CD4-positive, alpha-beta T cell (primary cell): ENCODE results near the gene NCKAP5. TPM values are rescaled to one million over a fixed set of nuclear protein-coding genes. Genes with fewer than 3 reads are reported as not detected.

Source experiments
- ATAC-seq: fragments of 200-7000 bp; cut with Tn5 transposase; one replicate; pipeline ENCODE4 v1.10.0; 2022; ENCODE audit warnings: mild to moderate bottlenecking; ENCODE audit not compliant: poor library complexity
- CTCF ChIA-PET: fragments of 350-600 bp; sonication (Branson Sonifier 250); formaldehyde crosslinking; loops from one replicate; lab custom pipeline; 2021; ENCODE audit warnings: antibody characterized with exemption, inconsistent platforms; lab: Charles Lee
- POLR2A ChIA-PET: fragments of 350-600 bp; sonication (Branson Sonifier 250); formaldehyde crosslinking; loops from one replicate; lab custom pipeline; 2021; ENCODE audit warnings: antibody characterized with exemption, inconsistent platforms; lab: Charles Lee
- DNase-seq, 14 experiments: peaks; one replicate each; pipeline ENCODE4 v3.0.0-alpha.2; 2013 to 2020; ENCODE audit warnings: mixed read lengths in 2 of 14
- H3K27ac ChIP-seq, 2 donors: one replicate each; pipeline versions ENCODE4 v1.5.1 to v1.7.0; 2013; ENCODE audit warnings: low read length in 2 of 2, low read depth in 1 of 2, mild to moderate bottlenecking in 1 of 2
- H3K27me3 ChIP-seq, 2 experiments: 1 replicate in 1 of 2; 2 replicates in 1 of 2; pipeline versions ENCODE4 v1.6.1 to v1.7.0; 2013; ENCODE audit warnings: low read length in 2 of 2, control low read depth in 1 of 2, mild to moderate bottlenecking in 1 of 2, moderate library complexity in 1 of 2; ENCODE audit not compliant: insufficient read depth in 2 of 2, control insufficient read depth in 1 of 2
- H3K36me3 ChIP-seq: one replicate; pipeline ENCODE4 v1.6.1; 2013; ENCODE audit warnings: low read length, control low read depth; ENCODE audit not compliant: insufficient read depth
- H3K4me1 ChIP-seq: one replicate; pipeline ENCODE4 v1.6.1; 2013; ENCODE audit warnings: low read length, control low read depth; ENCODE audit not compliant: insufficient read depth
- H3K4me3 ChIP-seq: one replicate; pipeline ENCODE4 v1.5.1; 2013; ENCODE audit warnings: mild to moderate bottlenecking, low read length, moderate library complexity
- H3K9me3 ChIP-seq, 2 experiments: 1 replicate in 1 of 2; 2 replicates in 1 of 2; pipeline versions ENCODE4 v1.6.1 to v1.7.0; 2013; ENCODE audit warnings: low read length in 2 of 2, mild to moderate bottlenecking in 2 of 2, control low read depth in 1 of 2, moderate library complexity in 1 of 2; ENCODE audit not compliant: control insufficient read depth in 1 of 2, insufficient read depth in 1 of 2
- H3K27ac Mint-ChIP-seq: one replicate; pipeline ENCODE4 v1.8.0; 2020; ENCODE audit warnings: mixed read lengths
- H3K27me3 Mint-ChIP-seq: one replicate; pipeline ENCODE4 v1.8.0; 2021; ENCODE audit warnings: mixed read lengths
- H3K36me3 Mint-ChIP-seq: one replicate; pipeline ENCODE4 v1.8.0; 2021; ENCODE audit warnings: low read depth, mixed read lengths
- H3K4me1 Mint-ChIP-seq: one replicate; pipeline ENCODE4 v1.8.0; 2021; ENCODE audit warnings: low read depth, mixed read lengths
- H3K4me3 Mint-ChIP-seq: one replicate; pipeline ENCODE4 v1.8.0; 2020; ENCODE audit warnings: mild to moderate bottlenecking, mixed read lengths
- H3K9me3 Mint-ChIP-seq: one replicate; pipeline ENCODE4 v1.8.0; 2020; ENCODE audit warnings: mixed read lengths
- intact Hi-C, 2 experiments: fragments of 100-400 bp; cut with DNase I in 1 of 2; cut with micrococcal nuclease in 1 of 2; formaldehyde crosslinking; loops; one replicate each; pipeline versions ENCODE4 v1.15.1 to v1.9.0; 2023 to 2025; cut with DNase I, micrococcal nuclease
- total RNA-seq, 174 experiments: library from RNA in 2 of 174; stranded (reverse) in 2 of 174; gene quantifications; one replicate each; pipeline ENCODE4 v1.2.3 and lab custom pipeline; 2021 to 2026
- TF ChIP-seq, protein P1 (sequence below): fragments of 200-600 bp; IDR thresholded peaks from one replicate; pipeline ENCODE4 v1.8.0; 2022; ENCODE audit warnings: antibody characterized with exemption, mild to moderate bottlenecking

NCKAP5 gene
- total RNA-seq, 2 experiments from 2014 or later: not detected

DNA sequence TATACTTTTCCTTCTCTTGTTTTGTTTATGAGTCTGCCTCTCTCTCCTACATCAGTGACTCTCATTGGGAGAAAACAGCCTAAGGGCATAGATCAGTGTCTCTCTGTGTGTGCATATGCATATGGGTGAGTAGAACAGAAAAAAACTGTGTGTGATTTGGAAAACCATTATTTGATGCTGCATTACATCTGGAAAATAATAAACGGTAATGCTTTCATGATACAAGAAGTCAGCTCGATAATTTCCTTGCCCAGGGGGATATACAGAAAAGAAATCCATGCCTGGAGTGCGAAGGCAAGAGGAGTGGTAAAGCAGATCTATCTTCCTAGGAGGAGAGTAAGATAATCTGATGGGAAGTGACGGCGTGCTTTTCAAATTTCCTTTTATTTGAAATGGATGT is 676.8 kb downstream of the NCKAP5 start:
- DNase-seq (no peak), ATAC-seq (no peak)
- Histone ChIP-seq H3K36me3 (no peaks in the 10 kb centered on the region), H3K9me3 (peaks cover 0 to 6% of the 10 kb centered on the region in 2 experiments), H3K4me1 (no peaks in the 10 kb centered on the region), H3K27me3 (no peaks in the 10 kb centered on the region), H3K27ac (no peak overlapping the region), H3K4me3 (no peak overlapping the region)
- H3K4me1 Mint-ChIP-seq: no peaks in the 10 kb centered on the region
- intact Hi-C loops: no loop called here
- no peaks in the 10 kb centered on the region for H3K27me3 Mint-ChIP-seq
- ChIA-PET POLR2A (no interaction called here), CTCF (no interaction called here)
- H3K27ac Mint-ChIP-seq: no peak overlapping the region
- H3K36me3 Mint-ChIP-seq: no peaks in the 10 kb centered on the region
- H3K9me3 Mint-ChIP-seq: peaks cover 3% of the 10 kb centered on the region
- TF ChIP-seq, protein P1, sequence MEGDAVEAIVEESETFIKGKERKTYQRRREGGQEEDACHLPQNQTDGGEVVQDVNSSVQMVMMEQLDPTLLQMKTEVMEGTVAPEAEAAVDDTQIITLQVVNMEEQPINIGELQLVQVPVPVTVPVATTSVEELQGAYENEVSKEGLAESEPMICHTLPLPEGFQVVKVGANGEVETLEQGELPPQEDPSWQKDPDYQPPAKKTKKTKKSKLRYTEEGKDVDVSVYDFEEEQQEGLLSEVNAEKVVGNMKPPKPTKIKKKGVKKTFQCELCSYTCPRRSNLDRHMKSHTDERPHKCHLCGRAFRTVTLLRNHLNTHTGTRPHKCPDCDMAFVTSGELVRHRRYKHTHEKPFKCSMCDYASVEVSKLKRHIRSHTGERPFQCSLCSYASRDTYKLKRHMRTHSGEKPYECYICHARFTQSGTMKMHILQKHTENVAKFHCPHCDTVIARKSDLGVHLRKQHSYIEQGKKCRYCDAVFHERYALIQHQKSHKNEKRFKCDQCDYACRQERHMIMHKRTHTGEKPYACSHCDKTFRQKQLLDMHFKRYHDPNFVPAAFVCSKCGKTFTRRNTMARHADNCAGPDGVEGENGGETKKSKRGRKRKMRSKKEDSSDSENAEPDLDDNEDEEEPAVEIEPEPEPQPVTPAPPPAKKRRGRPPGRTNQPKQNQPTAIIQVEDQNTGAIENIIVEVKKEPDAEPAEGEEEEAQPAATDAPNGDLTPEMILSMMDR: no peak
- H3K4me3 Mint-ChIP-seq: no peak overlapping the region

DNA sequence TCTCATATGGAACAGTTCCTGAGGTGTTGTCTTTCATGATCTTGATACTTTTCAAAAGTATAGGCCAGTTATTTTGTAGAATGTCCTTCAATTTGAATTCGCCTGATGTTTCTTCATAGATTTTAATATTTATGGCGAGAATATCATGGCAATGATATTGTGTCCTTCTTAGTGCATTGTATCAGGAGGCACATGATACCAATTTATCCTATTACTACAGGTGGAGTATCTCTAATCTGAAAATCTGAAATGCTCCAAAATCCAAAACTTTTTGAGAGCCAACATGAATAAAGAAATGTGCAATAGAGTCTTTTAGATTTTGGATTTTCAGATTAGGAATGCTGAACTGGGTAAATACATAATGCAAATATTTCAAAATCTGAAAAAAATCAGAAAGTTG is 681.7 kb downstream of the NCKAP5 start:
- no peaks in the 10 kb centered on the region for H3K27me3 Mint-ChIP-seq
- Histone ChIP-seq H3K36me3 (no peaks in the 10 kb centered on the region), H3K27me3 (no peaks in the 10 kb centered on the region), H3K27ac (no peak overlapping the region), H3K4me1 (no peaks in the 10 kb centered on the region), H3K4me3 (no peak overlapping the region), H3K9me3 (peaks cover 0 to 5% of the 10 kb centered on the region in 2 experiments)
- H3K4me3 Mint-ChIP-seq: no peak overlapping the region
- ChIA-PET CTCF (no interaction called here), POLR2A (no interaction called here)
- H3K4me1 Mint-ChIP-seq: no peaks in the 10 kb centered on the region
- H3K27ac Mint-ChIP-seq: no peak overlapping the region
- intact Hi-C loops: no loop called here
- ATAC-seq: no peak
- H3K9me3 Mint-ChIP-seq: peaks cover 3% of the 10 kb centered on the region
- H3K36me3 Mint-ChIP-seq: no peaks in the 10 kb centered on the region
- TF ChIP-seq, protein P1: no peak
- DNase-seq: no peak

DNA sequence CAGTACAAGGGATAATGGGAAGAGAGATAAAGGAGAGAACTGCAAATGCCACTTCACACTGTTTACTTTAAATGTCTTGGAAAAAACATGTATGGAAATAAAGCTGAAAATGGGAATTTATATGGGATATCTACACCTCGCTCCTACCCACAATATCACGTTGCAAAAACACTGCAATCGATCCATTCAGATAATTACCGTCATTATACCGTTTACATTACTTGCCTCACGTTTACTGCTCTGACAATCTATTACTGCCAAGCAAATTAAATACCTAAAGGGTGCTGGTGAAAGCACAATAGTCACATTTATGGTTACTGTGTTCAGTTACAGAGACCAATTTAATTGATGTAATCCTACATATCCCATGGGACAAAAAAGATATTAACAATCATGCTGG is 683.6 kb downstream of the NCKAP5 start:
- ATAC-seq: no peak
- H3K36me3 Mint-ChIP-seq: no peaks in the 10 kb centered on the region
- intact Hi-C loops: no loop called here
- peaks cover 3% of the 10 kb centered on the region for H3K9me3 Mint-ChIP-seq
- Histone ChIP-seq H3K27ac (no peak overlapping the region), H3K27me3 (no peaks in the 10 kb centered on the region), H3K36me3 (no peaks in the 10 kb centered on the region), H3K4me3 (no peak overlapping the region), H3K9me3 (peaks cover 0 to 5% of the 10 kb centered on the region in 2 experiments), H3K4me1 (no peaks in the 10 kb centered on the region)
- no peak for DNase-seq
- TF ChIP-seq, protein P1: no peak
- ChIA-PET CTCF (no interaction called here), POLR2A (no interaction called here)
- no peak overlapping the region for H3K27ac Mint-ChIP-seq
- H3K27me3 Mint-ChIP-seq: no peaks in the 10 kb centered on the region
- H3K4me1 Mint-ChIP-seq: no peaks in the 10 kb centered on the region
- no peak overlapping the region for H3K4me3 Mint-ChIP-seq
